Measurements from ENCODE around the gene XCR1. TPM values are rescaled to one million over a fixed set of nuclear protein-coding genes. Genes with fewer than 3 reads are reported as not detected.

Gene XCR1
- total and polyA plus RNA-seq, 10 donors = 0.06 to 7.3 (median 1.5) TPM

DNA sequence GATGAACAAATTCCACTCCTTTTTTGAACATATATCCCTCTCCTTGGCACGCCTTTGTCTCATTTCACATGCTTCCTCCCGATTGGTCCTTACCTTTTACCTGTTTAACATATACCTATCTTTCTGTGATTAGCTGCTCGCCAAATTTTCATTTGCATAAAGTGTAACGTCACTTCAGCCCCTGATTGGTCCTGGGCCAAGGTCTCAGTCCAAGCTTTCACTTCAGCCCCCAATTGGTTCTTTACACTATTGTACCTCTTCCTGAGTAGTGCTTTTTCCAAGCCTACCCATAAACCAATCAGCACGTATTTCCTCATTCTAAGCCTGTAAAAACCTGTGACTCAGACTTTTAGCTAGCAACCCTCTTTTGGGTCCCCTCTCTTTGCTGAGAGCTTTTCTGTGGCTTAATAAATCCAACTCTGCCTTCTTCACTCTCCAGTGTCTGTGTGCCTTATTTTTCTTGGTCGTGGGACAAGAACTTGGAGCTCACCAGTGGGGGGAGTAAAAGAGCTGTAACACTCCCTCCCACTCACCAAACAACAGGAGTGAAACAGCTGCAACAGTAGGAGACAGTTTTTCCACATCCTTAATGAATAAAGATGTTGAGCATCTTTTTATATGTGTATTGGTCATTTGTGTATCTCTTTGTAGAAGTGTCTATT, 584 bp upstream of the XCR1 start:
- peaks cover 0 to 7% (median 2%) of the 10 kb centered on the region in 6 donors for H3K4me1 ChIP-seq
- no peak overlapping the region for H3K27ac ChIP-seq
- no peaks in the 10 kb centered on the region for H3K36me3 ChIP-seq
- H3K9me3 ChIP-seq = peaks cover 6 to 42% (median 27%) of the 10 kb centered on the region in 8 donors
- H3K4me3 ChIP-seq = no peak overlapping the region
- no peak for DNase-seq
- intact Hi-C loops (cut with DNase I; ENCODE audit: low total_unique reads) = no loop called here
- WGBS, 5 donors = 87 to 96% (median 89%) methylated on average over 6 of the region's 6 CpGs
- H3K27me3 ChIP-seq (replicated peaks in 1 of 7) = no peaks in the 10 kb centered on the region
- TF ChIP-seq POLR2A (IDR thresholded peaks at IDR 0.05) (no peak), POLR2AphosphoS5 (IDR thresholded peaks at IDR 0.05) (no peak)
- TF ChIP-seq, protein P1, sequence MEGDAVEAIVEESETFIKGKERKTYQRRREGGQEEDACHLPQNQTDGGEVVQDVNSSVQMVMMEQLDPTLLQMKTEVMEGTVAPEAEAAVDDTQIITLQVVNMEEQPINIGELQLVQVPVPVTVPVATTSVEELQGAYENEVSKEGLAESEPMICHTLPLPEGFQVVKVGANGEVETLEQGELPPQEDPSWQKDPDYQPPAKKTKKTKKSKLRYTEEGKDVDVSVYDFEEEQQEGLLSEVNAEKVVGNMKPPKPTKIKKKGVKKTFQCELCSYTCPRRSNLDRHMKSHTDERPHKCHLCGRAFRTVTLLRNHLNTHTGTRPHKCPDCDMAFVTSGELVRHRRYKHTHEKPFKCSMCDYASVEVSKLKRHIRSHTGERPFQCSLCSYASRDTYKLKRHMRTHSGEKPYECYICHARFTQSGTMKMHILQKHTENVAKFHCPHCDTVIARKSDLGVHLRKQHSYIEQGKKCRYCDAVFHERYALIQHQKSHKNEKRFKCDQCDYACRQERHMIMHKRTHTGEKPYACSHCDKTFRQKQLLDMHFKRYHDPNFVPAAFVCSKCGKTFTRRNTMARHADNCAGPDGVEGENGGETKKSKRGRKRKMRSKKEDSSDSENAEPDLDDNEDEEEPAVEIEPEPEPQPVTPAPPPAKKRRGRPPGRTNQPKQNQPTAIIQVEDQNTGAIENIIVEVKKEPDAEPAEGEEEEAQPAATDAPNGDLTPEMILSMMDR (IDR thresholded peaks at IDR 0.05 in 8 of 11, conservative IDR thresholded peaks at IDR 0.05 in 3 of 11) = no peak

DNA sequence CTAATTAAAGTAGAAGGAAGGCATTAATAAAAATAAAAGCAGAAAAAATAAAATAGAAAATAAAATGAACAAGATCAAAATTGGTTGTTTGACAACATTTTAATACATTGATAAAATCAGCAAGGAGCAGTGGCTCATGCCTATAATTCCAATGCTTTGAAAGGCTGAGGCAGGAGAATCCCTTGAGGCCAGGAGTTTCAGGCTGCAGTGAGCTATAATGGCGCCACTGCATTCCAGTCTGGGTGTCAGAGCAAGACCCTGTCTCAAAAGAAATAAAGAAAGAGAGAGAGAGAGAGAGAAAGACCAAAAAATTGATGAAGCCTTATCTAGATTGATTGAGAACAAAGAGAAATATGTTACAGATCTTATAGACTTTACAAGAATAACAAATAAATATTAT, 2.1 kb downstream of the XCR1 start:
- no peak overlapping the region for H3K4me3 ChIP-seq
- intact Hi-C loops (cut with DNase I; ENCODE audit: low total_unique reads) = no loop called here
- WGBS, 5 donors = 71 to 90% (median 86%) methylated on average over 1 of the region's 1 CpG
- DNase-seq = no peak
- TF ChIP-seq, protein P1 (IDR thresholded peaks at IDR 0.05 in 8 of 11, conservative IDR thresholded peaks at IDR 0.05 in 3 of 11) = no peak
- TF ChIP-seq POLR2A (IDR thresholded peaks at IDR 0.05) (no peak), POLR2AphosphoS5 (IDR thresholded peaks at IDR 0.05) (no peak)
- peaks cover 6 to 31% (median 16%) of the 10 kb centered on the region in 8 donors for H3K9me3 ChIP-seq
- peaks cover 0 to 2% (median under 1%) of the 10 kb centered on the region in 6 donors for H3K4me1 ChIP-seq
- no peak overlapping the region for H3K27ac ChIP-seq
- H3K36me3 ChIP-seq = no peaks in the 10 kb centered on the region
- H3K27me3 ChIP-seq (replicated peaks in 1 of 7) = no peaks in the 10 kb centered on the region

- WGBS, 5 donors = 41 to 59% (median 48%) methylated on average over 3 of the region's 3 CpGs
- H3K27ac ChIP-seq = no peak overlapping the region
- peaks cover 6 to 29% (median 16%) of the 10 kb centered on the region in 8 donors for H3K9me3 ChIP-seq
- H3K4me1 ChIP-seq = no peaks in the 10 kb centered on the region
- no peaks in the 10 kb centered on the region for H3K27me3 ChIP-seq (replicated peaks in 1 of 7)
- no peak overlapping the region for H3K4me3 ChIP-seq
- TF ChIP-seq, protein P1 (IDR thresholded peaks at IDR 0.05 in 8 of 11, conservative IDR thresholded peaks at IDR 0.05 in 3 of 11) = no peak
- no peak for TF ChIP-seq POLR2AphosphoS5 (IDR thresholded peaks at IDR 0.05)
- no peak for TF ChIP-seq POLR2A (IDR thresholded peaks at IDR 0.05)
- no peak for DNase-seq
- H3K36me3 ChIP-seq = no peaks in the 10 kb centered on the region
- intact Hi-C loops (cut with DNase I; ENCODE audit: low total_unique reads) = no loop called here
Measured at GRCh38 chr3:46024131-46024530, 3.2 kb downstream of the XCR1 start.

DNA sequence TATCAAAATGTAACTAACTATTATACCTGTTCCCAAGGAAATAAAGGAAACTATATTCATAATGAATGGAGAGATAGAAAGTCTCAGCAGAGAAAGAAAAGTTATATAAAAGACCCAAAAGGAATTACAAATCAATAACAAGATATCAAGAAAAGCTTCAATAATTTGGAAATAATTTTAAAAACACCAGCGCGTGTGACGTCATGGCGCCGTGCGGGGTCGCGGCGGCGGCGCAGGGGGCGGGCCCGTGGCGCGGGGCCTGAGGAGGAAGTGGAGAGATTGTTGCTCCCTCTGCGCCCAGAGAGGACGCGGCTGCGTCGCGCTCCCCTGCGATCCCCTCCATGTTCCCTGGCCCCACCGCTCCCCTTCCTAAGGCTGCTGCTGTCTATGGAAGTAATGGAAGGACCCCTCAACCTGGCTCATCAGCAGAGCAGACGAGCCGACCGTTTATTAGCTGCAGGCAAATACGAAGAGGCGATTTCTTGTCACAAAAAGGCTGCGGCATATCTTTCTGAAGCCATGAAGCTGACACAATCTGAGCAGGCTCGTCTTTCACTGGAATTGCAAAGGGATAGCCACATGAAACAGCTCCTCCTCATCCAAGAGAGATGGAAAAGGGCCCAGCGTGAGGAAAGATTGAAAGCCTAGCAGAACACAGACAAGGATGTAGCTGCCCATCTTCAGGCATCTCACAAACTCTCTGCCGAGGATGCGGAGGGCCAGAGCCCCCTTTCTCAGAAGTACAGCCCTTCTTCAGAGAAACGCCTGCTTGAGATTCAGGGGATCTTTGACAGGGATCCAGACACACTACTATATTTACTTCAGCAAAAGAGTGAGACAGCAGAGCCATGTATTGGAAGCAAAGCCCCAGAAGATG, 4.1 kb downstream of the XCR1 start:
- no peak overlapping the region for H3K27ac ChIP-seq
- H3K27me3 ChIP-seq (replicated peaks in 1 of 7) = no peaks in the 10 kb centered on the region
- H3K36me3 ChIP-seq = no peaks in the 10 kb centered on the region
- WGBS, 5 donors = 89 to 95% (median 92%) methylated on average over 33 to 34 of the region's 34 CpGs
- DNase-seq = no peak
- TF ChIP-seq POLR2AphosphoS5 (IDR thresholded peaks at IDR 0.05) (no peak), POLR2A (IDR thresholded peaks at IDR 0.05) (no peak)
- TF ChIP-seq, protein P1 (IDR thresholded peaks at IDR 0.05 in 8 of 11, conservative IDR thresholded peaks at IDR 0.05 in 3 of 11) = no peak
- H3K4me3 ChIP-seq = no peak overlapping the region
- intact Hi-C loops (cut with DNase I; ENCODE audit: low total_unique reads) = no loop called here
- no peaks in the 10 kb centered on the region for H3K4me1 ChIP-seq
- H3K9me3 ChIP-seq = peaks cover 4 to 19% (median 10%) of the 10 kb centered on the region in 8 donors
